Measurements from ENCODE around the gene UBQLNL.

GRCh38 chr11:5504403-5504921, 12.0 kb downstream of the UBQLNL start:
- no peak for TF ChIP-seq CTCF (IDR thresholded peaks at IDR 0.05)
- no peak for TF ChIP-seq POLR2A (IDR thresholded peaks at IDR 0.05)
